HG03039 (cell line): Measurements from ENCODE around the gene ANKFY1.
"Not testable (repeated sequence)": the region's sequence is repeated elsewhere in the genome, so short reads cannot be mapped to it uniquely, and the experiment has no call there.

Experiments used
- ATAC-seq: cut with Tn5 transposase; IDR thresholded peaks from one replicate; pipeline ENCODE4 v1.9.1; 2021; ENCODE audit warnings: mild to moderate bottlenecking, moderate library complexity; ENCODE audit not compliant: unreplicated experiment

ANKFY1 gene

GRCh38 chr17:4159761-4160160 lies 104.0 kb downstream of the ANKFY1 start:
- ATAC-seq, result no peak

GRCh38 chr17:4157618-4158333 lies 106.0 kb downstream of the ANKFY1 start:
- ATAC-seq, result no peak

GRCh38 chr17:4156750-4157381 lies 106.9 kb downstream of the ANKFY1 start:
- no peak for ATAC-seq

- ATAC-seq, result no peak
These were observed 107.7 kb downstream of the ANKFY1 start for GRCh38 chr17:4155980-4156620.

GRCh38 chr17:4154201-4154600 lies 109.6 kb downstream of the ANKFY1 start:
- no peak for ATAC-seq

- no peak for ATAC-seq
These were observed 111.3 kb downstream of the ANKFY1 start for GRCh38 chr17:4152471-4152870.

GRCh38 chr17:4150096-4150495 lies 113.7 kb downstream of the ANKFY1 start:
- ATAC-seq, result no peak

- no peak for ATAC-seq
These were observed 115.0 kb downstream of the ANKFY1 start for GRCh38 chr17:4148611-4149308.

- no peak for ATAC-seq
These were observed 115.9 kb downstream of the ANKFY1 start for GRCh38 chr17:4147751-4148310.

- ATAC-seq, result no peak
These were observed 117.1 kb downstream of the ANKFY1 start for GRCh38 chr17:4146641-4147040.

- no peak for ATAC-seq
These were observed 119.4 kb downstream of the ANKFY1 start for GRCh38 chr17:4144422-4144747.

GRCh38 chr17:4143563-4144421 lies 120.0 kb downstream of the ANKFY1 start:
- ATAC-seq, result peak; percentile 45

- ATAC-seq, result peak; percentile 5
These were observed 121.5 kb downstream of the ANKFY1 start for GRCh38 chr17:4142107-4142900.

GRCh38 chr17:4140125-4140524 lies 123.7 kb downstream of the ANKFY1 start:
- ATAC-seq, result no peak

- ATAC-seq, result not testable (repeated sequence)
These were observed 124.8 kb downstream of the ANKFY1 start for GRCh38 chr17:4138906-4139526.

GRCh38 chr17:4136373-4136772 lies 127.4 kb downstream of the ANKFY1 start:
- no peak for ATAC-seq

GRCh38 chr17:4135489-4135888 lies 128.3 kb downstream of the ANKFY1 start:
- ATAC-seq, result no peak

- ATAC-seq, result no peak
These were observed 129.1 kb downstream of the ANKFY1 start for GRCh38 chr17:4134721-4135120.

GRCh38 chr17:4130715-4131114 lies 133.1 kb downstream of the ANKFY1 start:
- ATAC-seq, result no peak
